Measurements from ENCODE around the gene CHADL. TPM values are rescaled to one million over a fixed set of nuclear protein-coding genes. Genes with fewer than 3 reads are reported as not detected.

The CHADL gene
- total and polyA plus RNA-seq, 10 of the 15 experiments (the other 5 are each of a cell fraction or from before 2014, with no cell fraction given) = 0.24 TPM; not detected in 9

DNA sequence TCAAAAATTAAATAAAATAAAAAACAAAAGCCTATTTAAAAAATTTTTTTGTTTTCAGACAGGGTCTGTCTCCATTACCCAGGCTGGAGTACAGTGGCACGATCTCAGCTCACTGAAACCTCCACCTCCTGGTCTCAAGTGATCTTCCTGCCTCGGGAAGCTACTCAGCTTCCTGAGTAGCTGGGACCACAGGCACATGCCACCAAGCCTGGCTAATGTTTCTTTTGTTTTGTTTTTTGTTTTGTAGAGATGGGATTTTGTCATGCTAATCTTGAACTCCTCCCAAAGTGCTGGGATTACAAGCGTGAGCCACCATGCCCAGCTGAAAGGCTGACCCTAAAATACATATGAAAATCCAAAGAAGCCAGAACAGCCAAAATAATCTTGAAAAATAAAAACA, 56.1 kb downstream of the CHADL start (continued):
- TF ChIP-seq, protein P1, sequence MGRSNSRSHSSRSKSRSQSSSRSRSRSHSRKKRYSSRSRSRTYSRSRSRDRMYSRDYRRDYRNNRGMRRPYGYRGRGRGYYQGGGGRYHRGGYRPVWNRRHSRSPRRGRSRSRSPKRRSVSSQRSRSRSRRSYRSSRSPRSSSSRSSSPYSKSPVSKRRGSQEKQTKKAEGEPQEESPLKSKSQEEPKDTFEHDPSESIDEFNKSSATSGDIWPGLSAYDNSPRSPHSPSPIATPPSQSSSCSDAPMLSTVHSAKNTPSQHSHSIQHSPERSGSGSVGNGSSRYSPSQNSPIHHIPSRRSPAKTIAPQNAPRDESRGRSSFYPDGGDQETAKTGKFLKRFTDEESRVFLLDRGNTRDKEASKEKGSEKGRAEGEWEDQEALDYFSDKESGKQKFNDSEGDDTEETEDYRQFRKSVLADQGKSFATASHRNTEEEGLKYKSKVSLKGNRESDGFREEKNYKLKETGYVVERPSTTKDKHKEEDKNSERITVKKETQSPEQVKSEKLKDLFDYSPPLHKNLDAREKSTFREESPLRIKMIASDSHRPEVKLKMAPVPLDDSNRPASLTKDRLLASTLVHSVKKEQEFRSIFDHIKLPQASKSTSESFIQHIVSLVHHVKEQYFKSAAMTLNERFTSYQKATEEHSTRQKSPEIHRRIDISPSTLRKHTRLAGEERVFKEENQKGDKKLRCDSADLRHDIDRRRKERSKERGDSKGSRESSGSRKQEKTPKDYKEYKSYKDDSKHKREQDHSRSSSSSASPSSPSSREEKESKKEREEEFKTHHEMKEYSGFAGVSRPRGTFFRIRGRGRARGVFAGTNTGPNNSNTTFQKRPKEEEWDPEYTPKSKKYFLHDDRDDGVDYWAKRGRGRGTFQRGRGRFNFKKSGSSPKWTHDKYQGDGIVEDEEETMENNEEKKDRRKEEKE (IDR thresholded peaks at IDR 0.05) = no peak
- TF ChIP-seq SPI1 (IDR thresholded peaks at IDR 0.05; ENCODE audit: borderline replicate concordance, insufficient read depth, low read depth, low read length) = no peak
- TF ChIP-seq BHLHE40 (IDR thresholded peaks at IDR 0.05; ENCODE audit: borderline replicate concordance in 1 of 2, low read depth in 2 of 2, low read length in 1 of 2) = no peak
- TF ChIP-seq, protein P2, sequence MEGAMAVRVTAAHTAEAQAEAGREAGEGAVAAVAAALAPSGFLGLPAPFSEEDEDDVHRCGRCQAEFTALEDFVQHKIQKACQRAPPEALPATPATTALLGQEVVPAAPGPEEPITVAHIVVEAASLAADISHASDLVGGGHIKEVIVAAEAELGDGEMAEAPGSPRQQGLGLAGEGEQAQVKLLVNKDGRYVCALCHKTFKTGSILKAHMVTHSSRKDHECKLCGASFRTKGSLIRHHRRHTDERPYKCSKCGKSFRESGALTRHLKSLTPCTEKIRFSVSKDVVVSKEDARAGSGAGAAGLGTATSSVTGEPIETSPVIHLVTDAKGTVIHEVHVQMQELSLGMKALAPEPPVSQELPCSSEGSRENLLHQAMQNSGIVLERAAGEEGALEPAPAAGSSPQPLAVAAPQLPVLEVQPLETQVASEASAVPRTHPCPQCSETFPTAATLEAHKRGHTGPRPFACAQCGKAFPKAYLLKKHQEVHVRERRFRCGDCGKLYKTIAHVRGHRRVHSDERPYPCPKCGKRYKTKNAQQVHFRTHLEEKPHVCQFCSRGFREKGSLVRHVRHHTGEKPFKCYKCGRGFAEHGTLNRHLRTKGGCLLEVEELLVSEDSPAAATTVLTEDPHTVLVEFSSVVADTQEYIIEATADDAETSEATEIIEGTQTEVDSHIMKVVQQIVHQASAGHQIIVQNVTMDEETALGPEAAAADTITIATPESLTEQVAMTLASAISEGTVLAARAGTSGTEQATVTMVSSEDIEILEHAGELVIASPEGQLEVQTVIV (IDR thresholded peaks at IDR 0.05; ENCODE audit: borderline replicate concordance, partially characterized antibody) = no peak
- no peak for TF ChIP-seq WRNIP1 (IDR thresholded peaks at IDR 0.05; ENCODE audit: borderline replicate concordance, low read depth, low read length)
- no peak for TF ChIP-seq NR2F1 (conservative IDR thresholded peaks at IDR 0.05)
- no peak for TF ChIP-seq NFYB (IDR thresholded peaks at IDR 0.05; ENCODE audit: insufficient read depth, low read depth, low read length)
- no peak for TF ChIP-seq SMARCA5 (IDR thresholded peaks at IDR 0.05)
- TF ChIP-seq, protein P3, sequence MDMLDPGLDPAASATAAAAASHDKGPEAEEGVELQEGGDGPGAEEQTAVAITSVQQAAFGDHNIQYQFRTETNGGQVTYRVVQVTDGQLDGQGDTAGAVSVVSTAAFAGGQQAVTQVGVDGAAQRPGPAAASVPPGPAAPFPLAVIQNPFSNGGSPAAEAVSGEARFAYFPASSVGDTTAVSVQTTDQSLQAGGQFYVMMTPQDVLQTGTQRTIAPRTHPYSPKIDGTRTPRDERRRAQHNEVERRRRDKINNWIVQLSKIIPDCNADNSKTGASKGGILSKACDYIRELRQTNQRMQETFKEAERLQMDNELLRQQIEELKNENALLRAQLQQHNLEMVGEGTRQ (IDR thresholded peaks at IDR 0.05; ENCODE audit: borderline replicate concordance, low read depth, low read length) = no peak
- TF ChIP-seq NBN (IDR thresholded peaks at IDR 0.05) = no peak
